HFF-Myc (cell line): ENCODE results near the gene ACAP1.

ENCODE experiments used
- DNase-seq: peaks from one replicate; pipeline ENCODE4 v3.0.0-alpha.2; 2011; ENCODE audit warnings: low read depth; ENCODE audit errors: extremely low read depth
- H3K4me3 ChIP-seq: replicated peaks from 2 replicates; pipeline ENCODE4 v1.5.1; 2011; ENCODE audit warnings: low read depth, mild to moderate bottlenecking, control low read depth, low read length
- CTCF ChIP-seq: IDR thresholded peaks from 2 replicates; pipeline ENCODE4 v1.5.1; 2012; ENCODE audit warnings: mild to moderate bottlenecking, low read depth, low read length, control low read depth; ENCODE audit errors: missing control alignments

ACAP1 gene

DNA sequence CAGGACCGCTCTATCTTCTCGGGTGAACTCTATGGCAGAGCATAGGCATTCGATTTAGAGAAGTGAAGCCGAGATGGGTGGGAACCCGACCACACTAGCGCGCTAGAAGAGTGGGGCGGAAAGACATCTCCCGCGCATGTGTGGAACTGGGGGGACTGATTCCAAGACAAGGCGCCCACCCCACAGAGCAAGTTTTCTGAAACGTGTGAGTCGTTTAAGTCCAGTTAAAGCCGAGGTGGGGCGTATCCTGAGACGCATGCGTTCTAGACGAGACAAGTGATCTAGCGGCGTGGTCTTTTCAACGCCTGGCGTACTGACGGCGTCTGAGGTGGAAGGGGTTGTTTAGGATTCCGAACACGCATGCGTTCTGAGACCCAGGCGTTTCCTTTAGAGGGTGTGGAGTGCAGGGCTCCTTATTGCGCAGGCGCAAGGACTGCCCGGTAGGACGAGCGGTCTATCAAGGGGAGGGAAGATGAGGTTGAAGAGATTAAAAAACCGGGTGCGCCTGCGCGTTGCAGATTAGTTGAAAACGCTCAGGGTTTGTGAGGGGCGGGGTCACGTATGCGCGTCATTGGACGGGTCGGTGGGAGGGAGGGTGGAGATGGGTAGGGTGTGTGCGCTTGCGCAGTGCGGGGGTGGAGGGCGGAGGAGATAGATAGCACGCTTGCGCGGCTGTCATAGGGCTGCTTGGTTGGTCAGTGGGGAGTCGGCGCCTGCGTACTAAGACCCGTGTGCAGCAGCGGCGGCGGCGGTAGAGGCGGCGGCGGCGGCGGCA lies 29.2 kb upstream of the ACAP1 start, which contains the start of gene EIF5A:
Gene EIF5A, plus strand, starts transcription at position 718 of the 775 bp plus-strand sequence. CDS start 2,008 bp downstream, outside the sequence.
- peak within 1 kb of the TSS; percentile 98 for H3K4me3 ChIP-seq
- DNase-seq: peak; percentile 100

DNA sequence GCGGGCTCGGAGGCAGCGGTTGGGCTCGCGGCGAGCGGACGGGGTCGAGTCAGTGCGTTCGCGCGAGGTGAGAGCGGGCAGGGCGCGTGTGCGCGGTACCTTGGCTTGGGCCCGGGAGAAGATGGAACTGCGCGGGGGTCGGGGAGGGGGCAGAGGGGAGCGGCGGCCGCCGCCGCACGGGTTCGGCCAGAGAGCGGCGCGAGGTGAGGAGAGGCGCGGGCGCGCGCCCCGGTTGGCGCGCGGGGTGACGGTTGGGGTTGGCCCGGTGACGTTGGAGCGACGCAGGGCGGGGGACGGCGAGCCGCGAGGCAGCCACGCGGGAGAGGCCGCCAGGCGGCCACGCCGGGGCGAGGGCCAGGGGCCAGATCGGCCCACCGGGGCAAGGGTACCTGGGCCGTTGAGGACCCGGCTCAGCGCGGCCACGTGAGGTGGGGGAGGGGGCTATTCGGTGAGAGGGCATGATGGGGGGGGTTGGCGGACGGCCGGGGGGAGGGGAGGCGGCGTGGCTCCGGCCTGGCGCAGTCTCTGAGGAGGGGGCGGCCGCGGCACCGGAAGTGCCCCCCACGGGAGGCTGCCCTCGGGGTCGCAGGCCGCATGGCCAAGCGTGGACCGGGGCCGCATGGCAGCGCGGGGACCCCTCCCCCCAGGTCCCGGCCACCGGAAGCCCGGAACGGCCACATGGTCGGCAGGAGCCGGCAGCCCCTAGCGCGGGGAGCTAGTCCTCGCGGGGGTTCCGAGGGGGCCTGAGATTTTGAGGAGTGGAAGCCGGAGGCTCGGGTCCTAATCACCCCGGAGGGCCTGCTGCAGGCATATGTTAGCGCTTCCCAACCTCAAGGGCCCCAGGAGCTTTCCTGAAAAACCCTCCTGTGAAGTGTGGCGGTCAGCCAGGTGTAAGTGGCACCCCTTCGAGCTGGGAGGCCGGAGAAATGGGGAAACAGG lies 28.4 kb upstream of the ACAP1 start:
- H3K4me3 ChIP-seq: peak overlapping the region; percentile 98
- DNase-seq: no peak
- TF ChIP-seq CTCF: no peak

More for the DNA sequence above, 29.2 kb upstream of the ACAP1 start, which contains the start of gene EIF5A:
- TF ChIP-seq CTCF: no peak

- TF ChIP-seq CTCF: no peak
- H3K4me3 ChIP-seq: peak overlapping the region; percentile 98
- DNase-seq: no peak
Observed at GRCh38 chr17:7308625-7309433, 27.5 kb upstream of the ACAP1 start.

DNA sequence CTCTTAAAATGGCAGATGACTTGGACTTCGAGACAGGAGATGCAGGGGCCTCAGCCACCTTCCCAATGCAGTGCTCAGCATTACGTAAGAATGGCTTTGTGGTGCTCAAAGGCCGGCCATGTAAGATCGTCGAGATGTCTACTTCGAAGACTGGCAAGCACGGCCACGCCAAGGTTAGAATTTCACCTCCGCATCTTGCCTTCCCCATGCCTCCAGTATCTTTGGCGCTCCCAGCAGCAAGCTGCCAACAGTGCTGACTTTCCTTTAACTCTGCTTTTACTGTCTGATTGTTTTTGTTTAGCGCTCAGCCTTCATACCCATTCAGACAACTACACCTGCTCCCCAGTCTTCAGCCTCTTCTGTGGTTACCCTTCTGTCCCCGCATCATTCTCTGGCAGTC lies 26.7 kb upstream of the ACAP1 start:
- DNase-seq: no peak
- peak overlapping the region; percentile 98 for H3K4me3 ChIP-seq
- no peak for TF ChIP-seq CTCF

DNA sequence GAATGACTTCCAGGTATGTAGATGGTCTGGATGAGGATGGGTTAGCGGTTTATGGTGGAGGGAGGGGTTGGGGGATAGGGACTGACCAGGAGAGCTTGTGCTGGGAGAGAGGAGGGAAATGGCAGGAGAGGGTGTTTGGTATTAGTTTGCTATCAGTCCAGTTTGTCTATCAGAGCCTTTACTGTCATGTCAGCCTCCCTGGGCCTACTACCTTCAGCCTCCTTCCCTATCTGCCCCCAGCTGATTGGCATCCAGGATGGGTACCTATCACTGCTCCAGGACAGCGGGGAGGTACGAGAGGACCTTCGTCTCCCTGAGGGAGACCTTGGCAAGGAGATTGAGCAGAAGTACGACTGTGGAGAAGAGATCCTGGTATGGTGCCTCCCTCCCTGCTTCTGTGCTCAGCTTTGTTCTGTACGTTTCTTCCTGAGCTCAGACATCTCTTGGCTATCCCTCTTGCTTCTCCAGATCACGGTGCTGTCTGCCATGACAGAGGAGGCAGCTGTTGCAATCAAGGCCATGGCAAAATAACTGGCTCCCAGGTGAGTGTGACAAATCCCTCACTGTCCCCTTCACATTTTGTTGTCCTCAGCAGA lies 25.1 kb upstream of the ACAP1 start:
- no peak for TF ChIP-seq CTCF
- no peak for DNase-seq
- peak overlapping the region; percentile 98; the same call in 1 of the 2 replicates for H3K4me3 ChIP-seq

DNA sequence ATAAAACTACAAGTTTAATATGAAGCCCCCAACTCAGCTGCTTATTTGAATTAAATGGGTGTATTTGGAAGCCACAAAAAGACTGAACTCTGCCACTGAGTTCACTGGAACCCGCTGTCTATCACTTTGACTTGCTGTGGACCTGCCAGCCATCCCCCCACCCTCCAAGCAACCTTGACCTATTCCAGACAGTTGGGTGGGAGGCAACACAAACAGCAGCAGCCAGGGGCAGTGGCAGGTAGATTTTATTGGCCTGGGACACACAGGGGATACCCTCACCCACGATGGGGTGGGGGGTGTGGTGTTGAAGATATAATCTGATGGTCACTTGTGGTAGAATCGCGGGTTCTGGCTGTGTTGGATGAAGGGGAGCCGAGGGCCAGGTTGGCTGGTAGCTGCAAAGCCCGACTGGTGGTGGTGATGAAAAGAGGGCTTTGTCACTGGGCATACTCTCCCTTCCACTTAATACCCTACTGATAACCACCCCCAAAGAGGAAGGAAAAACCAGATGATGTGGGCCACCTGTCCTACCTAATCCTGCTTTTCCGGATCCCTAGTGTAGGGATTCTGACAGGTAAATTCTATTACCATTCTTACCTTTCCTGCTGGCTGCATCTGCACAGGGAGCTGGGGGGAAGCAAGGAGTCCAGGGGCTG lies 23.8 kb upstream of the ACAP1 start:
- H3K4me3 ChIP-seq: no peak overlapping the region
- TF ChIP-seq CTCF: no peak
- no peak for DNase-seq
